CD8-positive, alpha-beta memory T cell (primary cell): Measurements from ENCODE around the gene RO60. TPM values are rescaled to one million over a fixed set of nuclear protein-coding genes. Genes with fewer than 3 reads are reported as not detected.
"Not testable (repeated sequence)": the region's sequence is repeated elsewhere in the genome, so short reads cannot be mapped to it uniquely, and the experiment has no call there.

Experiments
- CTCF ChIA-PET: fragments of 350-600 bp; sonication (Branson Sonifier 250); formaldehyde crosslinking; loops from one replicate; lab custom pipeline; 2021; ENCODE audit warnings: antibody characterized with exemption; lab: Charles Lee
- POLR2A ChIA-PET: fragments of 350-600 bp; sonication (Branson Sonifier 250); formaldehyde crosslinking; loops from one replicate; lab custom pipeline; 2021; ENCODE audit warnings: antibody characterized with exemption; lab: Charles Lee
- DNase-seq, 5 donors: peaks; one replicate each; pipeline versions ENCODE4 v3.0.0 to v3.0.0-alpha.2; 2020 to 2022; ENCODE audit warnings: mixed read lengths in 1 of 5
- H3K27ac ChIP-seq: one replicate; pipeline ENCODE4 v1.7.0; 2013; ENCODE audit warnings: low read depth, mild to moderate bottlenecking, low read length, moderate library complexity
- H3K27me3 ChIP-seq: 2 replicates; pipeline ENCODE4 v1.7.0; 2013; ENCODE audit warnings: low read length, mild to moderate bottlenecking; ENCODE audit not compliant: insufficient read depth, poor library complexity, severe bottlenecking
- H3K36me3 ChIP-seq: 2 replicates; pipeline ENCODE4 v1.7.0; 2013; ENCODE audit warnings: mild to moderate bottlenecking, low read length, moderate library complexity; ENCODE audit not compliant: insufficient read depth
- H3K4me1 ChIP-seq: 2 replicates; pipeline ENCODE4 v1.7.0; 2013; ENCODE audit warnings: mild to moderate bottlenecking, low read length, moderate library complexity; ENCODE audit not compliant: insufficient read depth
- H3K4me3 ChIP-seq: 2 replicates; pipeline ENCODE4 v1.7.0; 2013; ENCODE audit warnings: mild to moderate bottlenecking, low read length
- H3K9me3 ChIP-seq: 2 replicates; pipeline ENCODE4 v1.7.0; 2013; ENCODE audit warnings: mild to moderate bottlenecking, low read length
- H3K27ac Mint-ChIP-seq, 8 donors: one replicate each; pipeline ENCODE4 v1.8.0; 2020 to 2021; ENCODE audit warnings: mixed read lengths in 8 of 8, mild to moderate bottlenecking in 6 of 8, inconsistent platforms in 3 of 8, moderate library complexity in 3 of 8
- H3K27me3 Mint-ChIP-seq, 2 donors: one replicate each; pipeline ENCODE4 v1.8.0; 2020 to 2021; ENCODE audit warnings: mixed read lengths in 2 of 2, mild to moderate bottlenecking in 1 of 2, moderate library complexity in 1 of 2
- H3K36me3 Mint-ChIP-seq, 3 donors: one replicate each; pipeline ENCODE4 v1.8.0; 2020 to 2021; ENCODE audit warnings: mixed read lengths in 3 of 3, inconsistent platforms in 1 of 3, mild to moderate bottlenecking in 1 of 3
- H3K4me1 Mint-ChIP-seq, 3 donors: one replicate each; pipeline ENCODE4 v1.8.0; 2020 to 2021; ENCODE audit warnings: mixed read lengths in 3 of 3, inconsistent platforms in 1 of 3, mild to moderate bottlenecking in 1 of 3
- H3K4me3 Mint-ChIP-seq, 7 donors: one replicate each; pipeline ENCODE4 v1.8.0; 2020 to 2021; ENCODE audit warnings: mixed read lengths in 7 of 7, mild to moderate bottlenecking in 6 of 7, moderate library complexity in 4 of 7, inconsistent platforms in 2 of 7
- H3K9me3 Mint-ChIP-seq, 5 donors: one replicate each; pipeline ENCODE4 v1.8.0; 2020 to 2022; ENCODE audit warnings: mixed read lengths in 5 of 5, mild to moderate bottlenecking in 3 of 5, moderate library complexity in 2 of 5, inconsistent platforms in 1 of 5
- polyA plus RNA-seq: library from polyadenylated mRNA; unstranded; fragments of 300-500 nt; fragmentation: Illumina TruSeq; gene quantifications from one replicate; pipeline ENCODE4 v1.2.3, GENCODE V29; 2021
- total RNA-seq, 2 experiments: library from RNA; stranded (reverse); gene quantifications; one replicate each; pipeline ENCODE4 v1.2.3, GENCODE V29; 2021

RO60 gene
- total and polyA plus RNA-seq, 3 experiments from 2014 or later, result 74.6 to 128 (median 82.7) TPM

DNA sequence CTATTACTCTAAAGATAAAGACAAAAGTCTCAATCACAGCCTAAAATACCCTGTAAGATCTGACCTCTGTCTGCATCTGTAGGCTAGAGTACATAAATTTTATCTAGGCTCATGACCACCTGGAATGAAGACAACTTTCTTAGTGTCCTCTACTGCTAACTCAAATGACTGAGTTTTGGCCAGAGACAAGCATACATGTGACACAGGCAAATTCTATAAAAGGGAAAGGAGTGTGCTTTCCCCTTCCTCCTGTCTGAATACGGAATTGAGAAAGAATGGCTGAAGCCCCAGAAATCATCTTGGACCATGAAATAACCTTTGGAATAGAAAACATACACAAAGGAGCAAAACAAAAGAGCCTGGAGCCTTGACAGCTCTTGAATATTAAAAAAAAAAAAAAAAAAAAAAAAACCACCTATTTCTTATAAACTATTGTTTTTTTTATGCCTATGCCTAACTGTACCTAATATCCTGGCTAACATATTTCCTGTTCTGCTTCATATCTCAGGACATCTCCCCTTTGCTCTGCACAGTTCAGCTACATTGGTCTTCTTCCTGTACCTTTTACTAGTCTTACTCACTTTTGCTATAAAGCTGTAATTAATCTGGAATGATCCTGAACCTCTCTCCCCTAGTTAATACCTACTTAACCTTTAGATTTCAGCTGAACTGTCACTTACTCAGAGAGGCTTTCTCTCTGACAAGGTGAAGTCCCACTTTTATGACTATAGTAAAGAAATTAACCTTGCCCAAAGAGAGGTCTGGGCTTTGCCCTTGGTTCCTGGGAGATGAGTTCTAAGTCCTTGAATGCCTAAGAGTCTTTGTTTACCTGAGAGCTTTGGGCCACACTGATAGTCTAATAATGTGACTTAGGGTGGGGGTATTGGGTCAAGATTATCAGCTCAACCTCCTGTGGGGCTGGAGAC is 16.4 kb upstream of the RO60 start:
- H3K4me3 Mint-ChIP-seq, result no peak overlapping the region
- H3K4me1 Mint-ChIP-seq, result peaks cover 11 to 30% (median 30%) of the 10 kb centered on the region in 3 donors
- no peaks in the 10 kb centered on the region for H3K27me3 Mint-ChIP-seq
- Histone ChIP-seq H3K9me3 (no peaks in the 10 kb centered on the region), H3K27me3 (no peaks in the 10 kb centered on the region), H3K4me3 (no peak overlapping the region), H3K4me1 (peaks cover 4% of the 10 kb centered on the region), H3K36me3 (peaks cover 13% of the 10 kb centered on the region), H3K27ac (no peak overlapping the region)
- POLR2A ChIA-PET, result no interaction called here
- peaks cover 5 to 39% (median 7%) of the 10 kb centered on the region in 3 donors for H3K36me3 Mint-ChIP-seq
- H3K9me3 Mint-ChIP-seq, result no peaks in the 10 kb centered on the region
- H3K27ac Mint-ChIP-seq, result peak overlapping the region in 6 of 8 donors; percentile 2 to 46 (median 30)
- CTCF ChIA-PET, result interaction anchor here (1.2 kb wide), 1 partner anchor 16 kb away, joined by 5 read pairs; the partner anchor contains the start of gene UCHL5
- DNase-seq, result no peak

DNA sequence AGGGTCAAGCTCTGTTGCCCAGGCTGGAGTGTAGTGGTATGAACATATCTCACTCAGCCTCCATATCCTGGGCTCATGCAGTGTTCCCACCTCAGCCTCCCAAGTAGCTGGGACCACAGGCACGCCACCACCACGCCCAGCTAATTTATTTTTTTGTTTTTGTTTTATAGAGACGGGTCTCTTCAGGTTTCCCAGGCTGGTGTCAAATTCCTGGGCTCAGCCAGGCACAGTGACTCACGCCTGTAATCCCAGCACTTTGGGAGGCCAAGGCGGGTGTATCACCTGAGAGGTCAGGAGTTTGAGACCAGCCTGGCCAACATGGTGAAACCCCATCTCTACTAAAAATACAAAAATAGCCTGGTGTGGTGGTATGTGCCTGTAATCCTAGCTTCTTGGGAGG is 10.5 kb upstream of the RO60 start:
- POLR2A ChIA-PET, DNase-seq: not testable (repeated sequence)

DNA sequence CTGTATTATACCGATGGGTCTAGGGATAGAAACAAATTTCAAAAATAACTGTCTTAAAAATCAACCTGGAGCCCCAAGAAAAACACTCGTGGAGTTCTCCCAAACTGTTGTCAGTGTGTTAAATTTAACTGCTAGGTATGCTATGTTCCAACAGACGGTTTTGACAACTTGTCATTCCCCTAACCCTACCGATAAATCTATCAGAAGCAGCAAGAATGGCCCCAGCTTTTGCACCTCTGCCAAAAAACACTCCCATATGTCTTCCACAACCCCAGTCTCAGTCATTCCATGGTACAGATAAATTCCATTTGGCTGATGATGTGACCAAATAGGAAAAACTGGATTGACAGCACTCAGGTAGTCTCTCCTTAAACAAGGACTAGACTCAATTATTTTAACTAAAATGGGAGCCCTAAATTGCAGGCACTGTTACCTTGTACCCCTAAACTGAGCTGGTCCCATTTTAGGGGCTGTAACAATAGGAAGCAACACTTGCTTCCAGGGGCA is 5.2 kb upstream of the RO60 start:
- Mint-ChIP-seq H3K9me3 (no peaks in the 10 kb centered on the region), H3K27ac (peak overlapping the region in 1 of 8 donors; percentile 29), H3K27me3 (no peaks in the 10 kb centered on the region), H3K4me1 (peaks cover 40 to 60% (median 56%) of the 10 kb centered on the region in 3 donors), H3K36me3 (peaks cover 0 to 27% (median 5%) of the 10 kb centered on the region in 3 donors), H3K4me3 (no peak overlapping the region)
- Histone ChIP-seq H3K27me3 (no peaks in the 10 kb centered on the region), H3K27ac (no peak overlapping the region), H3K9me3 (no peaks in the 10 kb centered on the region), H3K4me3 (no peak overlapping the region), H3K36me3 (peaks cover 4% of the 10 kb centered on the region), H3K4me1 (peaks cover 18% of the 10 kb centered on the region)
- ChIA-PET POLR2A (no interaction called here), CTCF (no interaction called here)
- DNase-seq, result no peak

More for the DNA sequence above, 10.5 kb upstream of the RO60 start:
- H3K27me3 ChIP-seq, CTCF ChIA-PET, H3K27me3 Mint-ChIP-seq, H3K27ac ChIP-seq, H3K9me3 ChIP-seq, H3K27ac Mint-ChIP-seq, H3K4me3 ChIP-seq, H3K4me3 Mint-ChIP-seq, H3K9me3 Mint-ChIP-seq, H3K4me1 ChIP-seq: not testable (repeated sequence)
- Mint-ChIP-seq H3K36me3 (peaks cover 5 to 47% (median 7%) of the 10 kb centered on the region in 3 donors), H3K4me1 (peaks cover 12 to 30% (median 26%) of the 10 kb centered on the region in 3 donors)
- peaks cover 13% of the 10 kb centered on the region for H3K36me3 ChIP-seq

DNA sequence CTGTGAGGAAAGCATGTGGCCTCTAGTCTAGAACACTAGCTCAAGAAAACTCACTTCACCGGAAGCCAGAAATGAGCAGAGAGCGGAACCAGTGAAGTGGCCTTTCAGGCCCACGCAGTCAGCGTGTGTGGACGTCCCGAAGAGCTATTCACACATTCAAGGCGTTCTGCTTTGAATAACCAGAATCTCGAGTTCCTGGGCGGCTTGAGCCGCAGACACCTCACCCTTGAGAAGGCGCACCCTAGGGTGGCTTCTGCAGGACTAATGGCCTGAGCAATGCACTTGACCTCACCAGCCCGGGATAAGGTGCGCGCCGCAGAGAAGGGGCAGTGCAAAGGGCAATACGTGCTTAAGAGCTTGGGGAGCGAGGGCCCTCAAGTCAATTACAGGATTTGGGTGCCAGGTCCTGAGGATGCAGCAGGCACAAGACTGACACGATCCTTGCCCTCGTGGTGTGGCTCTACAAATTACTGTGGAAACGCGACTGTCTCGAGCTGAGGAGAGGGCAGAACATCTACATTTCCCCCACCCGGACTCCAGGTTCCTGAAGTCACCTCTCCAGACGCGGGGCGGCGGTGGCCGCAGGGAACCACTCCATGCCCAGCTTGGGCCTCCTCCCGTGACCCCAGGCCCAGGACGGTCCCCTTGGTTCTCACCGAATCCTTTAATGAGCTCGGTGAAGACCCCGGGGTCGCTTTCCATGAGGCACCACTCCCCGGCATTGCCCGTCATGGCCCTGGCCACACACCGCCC is 707 bp upstream of the RO60 start:
- ChIA-PET POLR2A (interaction anchor here (1.6 to 2.6 kb wide), 6 partner anchors 11 to 251 kb away, joined by 3 to 44 read pairs (median 8); partner anchors contain the start of genes CDC73, GLRX2 and RGS2), CTCF (interaction anchor here (0.6 to 2.8 kb wide), 16 partner anchors 13 to 252 kb away, joined by 3 to 30 read pairs (median 4); partner anchors contain the start of genes CDC73 and RGS2)
- Histone ChIP-seq H3K4me1 (peaks cover 40% of the 10 kb centered on the region), H3K27ac (peak overlapping the region; percentile 97), H3K36me3 (no peaks in the 10 kb centered on the region), H3K9me3 (no peaks in the 10 kb centered on the region), H3K4me3 (peak overlapping the region; percentile 93), H3K27me3 (no peaks in the 10 kb centered on the region)
- Mint-ChIP-seq H3K4me3 (peak overlapping the region; percentile 94 to 100 (median 94)), H3K36me3 (peaks cover 6 to 25% (median 9%) of the 10 kb centered on the region in 3 donors), H3K4me1 (peaks cover 61 to 76% (median 72%) of the 10 kb centered on the region in 3 donors), H3K9me3 (peaks cover 0 to 1% (median 0%) of the 10 kb centered on the region in 5 donors), H3K27me3 (no peaks in the 10 kb centered on the region), H3K27ac (peak overlapping the region; percentile 89 to 100 (median 98))
- peak; percentile 34 to 63 (median 41) for DNase-seq

DNA sequence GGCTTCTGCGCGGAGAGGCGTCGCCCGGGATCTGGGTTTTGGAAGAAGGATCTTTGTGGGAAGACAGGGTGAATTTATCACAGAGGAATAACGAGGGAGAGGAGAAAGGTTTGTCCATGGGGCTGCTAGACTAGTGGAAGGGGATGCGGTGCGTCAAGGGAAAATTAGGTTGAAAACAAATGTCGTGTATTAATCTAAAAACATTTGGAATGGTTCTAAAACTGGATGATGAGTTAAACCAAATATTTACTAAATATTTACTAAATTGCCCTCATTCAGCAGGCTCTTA is 647 bp downstream of the RO60 start:
- ChIA-PET POLR2A (interaction anchor here (2.6 kb wide), 1 partner anchor 252 kb away, joined by 44 read pairs; the partner anchor contains the start of gene RGS2), CTCF (no interaction called here)
- peak overlapping the region; percentile 94 to 100 (median 94) for H3K4me3 Mint-ChIP-seq
- peaks cover 60 to 74% (median 68%) of the 10 kb centered on the region in 3 donors for H3K4me1 Mint-ChIP-seq
- Histone ChIP-seq H3K36me3 (no peaks in the 10 kb centered on the region), H3K4me1 (peaks cover 47% of the 10 kb centered on the region), H3K27me3 (no peaks in the 10 kb centered on the region), H3K9me3 (no peaks in the 10 kb centered on the region), H3K4me3 (peak overlapping the region; percentile 93), H3K27ac (peak overlapping the region; percentile 97)
- H3K27me3 Mint-ChIP-seq, result no peaks in the 10 kb centered on the region
- peak overlapping the region; percentile 89 to 100 (median 98) for H3K27ac Mint-ChIP-seq
- DNase-seq, result no peak
- peaks cover 6 to 20% (median 9%) of the 10 kb centered on the region in 3 donors for H3K36me3 Mint-ChIP-seq
- peaks cover 0 to 1% (median 0%) of the 10 kb centered on the region in 5 donors for H3K9me3 Mint-ChIP-seq

DNA sequence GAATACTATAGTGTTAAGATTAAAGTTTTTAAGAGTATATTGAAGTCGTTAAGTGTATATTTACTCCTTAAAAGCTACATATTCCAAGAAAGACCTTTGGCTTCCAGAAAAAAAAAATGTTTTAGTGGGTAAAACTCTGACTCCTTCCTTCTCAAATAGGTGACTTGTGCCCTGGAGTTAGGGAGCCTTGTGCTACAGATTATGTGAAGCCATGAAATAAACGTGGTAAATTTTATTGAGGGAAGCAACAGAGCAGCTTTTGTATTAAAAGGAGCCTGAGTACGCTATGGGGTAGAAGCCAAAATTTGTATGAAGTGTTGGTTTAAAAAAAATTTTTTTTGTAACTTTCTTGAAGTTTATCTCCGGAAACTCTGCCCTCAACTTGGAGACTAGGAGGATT is 994 bp downstream of the RO60 start:
- peaks cover 0 to 1% (median 0%) of the 10 kb centered on the region in 5 donors for H3K9me3 Mint-ChIP-seq
- peak overlapping the region; percentile 94 to 100 (median 94) for H3K4me3 Mint-ChIP-seq
- H3K27me3 Mint-ChIP-seq, result no peaks in the 10 kb centered on the region
- H3K4me1 Mint-ChIP-seq, result peaks cover 62 to 75% (median 71%) of the 10 kb centered on the region in 3 donors
- H3K27ac ChIP-seq, result peak overlapping the region; percentile 97
- ChIA-PET POLR2A (no interaction called here), CTCF (interaction anchor here (0.8 kb wide), 1 partner anchor 41 kb away, joined by 3 read pairs; no protein-coding TSS in a partner anchor)
- H3K4me3 ChIP-seq, result peak overlapping the region; percentile 93
- H3K4me1 ChIP-seq, result peaks cover 47% of the 10 kb centered on the region
- H3K36me3 ChIP-seq, result no peaks in the 10 kb centered on the region
- no peaks in the 10 kb centered on the region for H3K27me3 ChIP-seq
- H3K9me3 ChIP-seq, result no peaks in the 10 kb centered on the region
- DNase-seq, result no peak
- H3K27ac Mint-ChIP-seq, result peak overlapping the region; percentile 80 to 100 (median 97)
- peaks cover 6 to 20% (median 9%) of the 10 kb centered on the region in 3 donors for H3K36me3 Mint-ChIP-seq

DNA sequence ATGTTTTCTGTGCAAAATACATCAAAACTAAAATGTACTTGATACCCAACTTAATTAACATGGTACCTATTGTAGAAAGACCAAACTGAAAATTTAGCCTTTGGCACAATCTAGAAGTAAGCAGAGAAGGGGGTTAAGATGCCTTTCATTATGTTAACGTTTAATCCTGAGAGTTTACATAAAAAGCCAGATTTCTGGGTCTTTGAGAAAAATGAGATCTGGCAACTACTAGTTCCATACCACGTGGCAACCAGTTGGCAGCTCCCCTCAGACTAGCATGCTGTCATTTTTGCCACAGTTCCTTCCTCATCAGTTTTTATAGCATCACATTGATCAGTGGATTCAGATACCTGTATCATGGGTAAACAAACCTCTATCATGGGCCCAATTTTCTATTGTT is 1.5 kb downstream of the RO60 start:
- ChIA-PET POLR2A (no interaction called here), CTCF (interaction anchor here (0.8 kb wide), 1 partner anchor 41 kb away, joined by 3 read pairs; no protein-coding TSS in a partner anchor)
- H3K4me1 ChIP-seq, result peaks cover 49% of the 10 kb centered on the region
- Mint-ChIP-seq H3K9me3 (peaks cover 0 to 1% (median 0%) of the 10 kb centered on the region in 5 donors), H3K27ac (peak overlapping the region; percentile 5 to 96 (median 66)), H3K36me3 (peaks cover 6 to 20% (median 9%) of the 10 kb centered on the region in 3 donors), H3K27me3 (no peaks in the 10 kb centered on the region), H3K4me1 (peaks cover 67 to 80% (median 76%) of the 10 kb centered on the region in 3 donors), H3K4me3 (peak overlapping the region; percentile 94 to 100 (median 94))
- H3K27ac ChIP-seq, result peak overlapping the region; percentile 97
- peak overlapping the region; percentile 8 for H3K4me3 ChIP-seq
- no peaks in the 10 kb centered on the region for H3K9me3 ChIP-seq
- H3K36me3 ChIP-seq, result no peaks in the 10 kb centered on the region
- H3K27me3 ChIP-seq, result no peaks in the 10 kb centered on the region
- DNase-seq, result no peak
